ENCODE measurements around the gene C17orf100. TPM values are rescaled to one million over a fixed set of nuclear protein-coding genes. Genes with fewer than 3 reads are reported as not detected.

C17orf100 gene
- total RNA-seq, 1 experiment from 2014 or later: 0.70 TPM

DNA sequence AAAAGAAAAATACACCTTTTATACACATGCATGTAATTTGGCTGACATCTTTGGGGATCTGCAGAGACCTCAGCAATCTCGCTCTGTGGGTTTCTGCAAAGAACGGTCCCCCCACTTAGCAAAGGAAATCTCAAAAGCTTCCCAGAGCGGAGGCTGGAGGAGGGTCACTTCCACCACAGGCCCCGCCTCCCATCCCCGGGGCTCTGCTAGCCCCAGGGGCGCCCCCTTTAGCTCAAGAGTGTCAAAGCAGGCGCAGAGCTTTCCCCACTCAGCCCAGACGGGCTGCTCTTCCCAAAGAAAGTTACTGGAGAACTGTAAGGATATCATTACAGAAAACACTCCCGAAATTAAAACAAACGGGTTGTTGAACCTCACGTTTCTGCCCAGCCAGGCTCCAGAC lies 50.2 kb downstream of the C17orf100 start:
- peak; percentile 87 for DNase-seq
- H3K27ac Mint-ChIP-seq: no peak overlapping the region
- no peak overlapping the region for H3K23ac ChIP-seq (ENCODE audit: insufficient read length, low read depth, low read length)
- no peaks in the 10 kb centered on the region for H3K79me1 ChIP-seq (ENCODE audit: insufficient read depth, low read depth, low read length, poor library complexity, severe bottlenecking)
- no peak overlapping the region for H3K4me2 ChIP-seq (ENCODE audit: insufficient read depth, insufficient read length, low read length)
- no peak overlapping the region for H2BK5ac ChIP-seq (ENCODE audit: insufficient read length, low read length)
- no peak overlapping the region for H3T11ph ChIP-seq (ENCODE audit: low read length)
- H2BK20ac ChIP-seq (ENCODE audit: low read depth, low read length, poor library complexity, severe bottlenecking): no peak overlapping the region
- H3K27me3 Mint-ChIP-seq (ENCODE audit: low read depth): peaks cover 18% of the 10 kb centered on the region
- H3K4ac ChIP-seq (ENCODE audit: low read depth, low read length): no peak overlapping the region
- no peak overlapping the region for H2AK5ac ChIP-seq (ENCODE audit: insufficient read length, low read length)
- TF ChIP-seq, protein P1, sequence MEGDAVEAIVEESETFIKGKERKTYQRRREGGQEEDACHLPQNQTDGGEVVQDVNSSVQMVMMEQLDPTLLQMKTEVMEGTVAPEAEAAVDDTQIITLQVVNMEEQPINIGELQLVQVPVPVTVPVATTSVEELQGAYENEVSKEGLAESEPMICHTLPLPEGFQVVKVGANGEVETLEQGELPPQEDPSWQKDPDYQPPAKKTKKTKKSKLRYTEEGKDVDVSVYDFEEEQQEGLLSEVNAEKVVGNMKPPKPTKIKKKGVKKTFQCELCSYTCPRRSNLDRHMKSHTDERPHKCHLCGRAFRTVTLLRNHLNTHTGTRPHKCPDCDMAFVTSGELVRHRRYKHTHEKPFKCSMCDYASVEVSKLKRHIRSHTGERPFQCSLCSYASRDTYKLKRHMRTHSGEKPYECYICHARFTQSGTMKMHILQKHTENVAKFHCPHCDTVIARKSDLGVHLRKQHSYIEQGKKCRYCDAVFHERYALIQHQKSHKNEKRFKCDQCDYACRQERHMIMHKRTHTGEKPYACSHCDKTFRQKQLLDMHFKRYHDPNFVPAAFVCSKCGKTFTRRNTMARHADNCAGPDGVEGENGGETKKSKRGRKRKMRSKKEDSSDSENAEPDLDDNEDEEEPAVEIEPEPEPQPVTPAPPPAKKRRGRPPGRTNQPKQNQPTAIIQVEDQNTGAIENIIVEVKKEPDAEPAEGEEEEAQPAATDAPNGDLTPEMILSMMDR (conservative IDR thresholded peaks at IDR 0.05): peak; percentile 84
- H3K9me3 ChIP-seq (ENCODE audit: control insufficient read depth, low read depth, low read length): no peaks in the 10 kb centered on the region
- no peak overlapping the region for H4K91ac ChIP-seq (ENCODE audit: insufficient read length, low read depth, low read length)
- no peaks in the 10 kb centered on the region for H3K9me3 Mint-ChIP-seq
- no peak overlapping the region for H2BK12ac ChIP-seq (ENCODE audit: insufficient read length, low read depth, low read length)
- H3K36me3 Mint-ChIP-seq (ENCODE audit: insufficient read depth in 1 of 3, low read depth in 3 of 3): no peaks in the 10 kb centered on the region; a peak in 1 of 7 replicates
- no peak overlapping the region for H3K27ac ChIP-seq (ENCODE audit: insufficient read length, low read depth, low read length)
- H3K14ac ChIP-seq (ENCODE audit: insufficient read depth, low read length): no peak overlapping the region
- H3K18ac ChIP-seq (ENCODE audit: insufficient read length, low read depth, low read length): no peak overlapping the region
- H4K5ac ChIP-seq (ENCODE audit: insufficient read length, low read depth, low read length): no peak overlapping the region
- no peak overlapping the region for H2BK15ac ChIP-seq (ENCODE audit: low read depth, low read length)
- H3K4me1 ChIP-seq (ENCODE audit: insufficient read depth, low read length): no peaks in the 10 kb centered on the region
- WGBS (ENCODE audit: extremely low coverage, insufficient read length, low lambda C conversion rate): no CpG with 5 or more reads among the region's 11 CpGs
- H3K4me3 Mint-ChIP-seq: no peak overlapping the region
- no peaks in the 10 kb centered on the region for H3K23me2 ChIP-seq (ENCODE audit: insufficient read length, low read depth, low read length, poor library complexity, severe bottlenecking)
- no peak overlapping the region for H2BK120ac ChIP-seq (ENCODE audit: low read depth, low read length, poor library complexity, severe bottlenecking)
- H3K79me2 ChIP-seq (ENCODE audit: insufficient read depth, low read length): no peaks in the 10 kb centered on the region
- H4K8ac ChIP-seq (replicated peaks; ENCODE audit: insufficient read length, low read depth, low read length): no peak overlapping the region
- H3K27me3 ChIP-seq (ENCODE audit: insufficient read depth, low read length): no peaks in the 10 kb centered on the region
- no peak overlapping the region for H3K56ac ChIP-seq (ENCODE audit: insufficient read length, low read depth, low read length)
- H3K9ac ChIP-seq (ENCODE audit: extremely low read depth, insufficient read length, low read length): no peak overlapping the region
- H2AFZ ChIP-seq (ENCODE audit: low read length): no peak overlapping the region
- H4K20me1 ChIP-seq (ENCODE audit: control insufficient read depth, insufficient read depth, insufficient read length): no peaks in the 10 kb centered on the region
- H3K4me1 Mint-ChIP-seq: peaks cover 3 to 6% of the 10 kb centered on the region in 2 experiments

Measured in H9 (cell line).